Measurements from ENCODE around the gene GAD1. TPM values are rescaled to one million over a fixed set of nuclear protein-coding genes. Genes with fewer than 3 reads are reported as not detected.

GAD1 gene
- total and polyA plus RNA-seq, 2 of the 8 experiments (the other 6 are each of a cell fraction or from before 2014, with no cell fraction given): 0.65 to 1.0 TPM

- no peaks in the 10 kb centered on the region for H3K9me3 ChIP-seq (ENCODE audit: insufficient read depth in 2 of 2, low read depth in 1 of 2, low read length in 1 of 2)
- H3K23me2 ChIP-seq (ENCODE audit: low read depth, low read length): peaks cover 44% of the 10 kb centered on the region
- no peaks in the 10 kb centered on the region for H3K79me1 ChIP-seq (ENCODE audit: low read depth, low read length)
- H3K4ac ChIP-seq (replicated peaks; ENCODE audit: insufficient read length, low read depth, low read length): no peak overlapping the region
- no peak for FAIRE-seq
- ChIA-PET POLR2A (ENCODE audit: partially characterized antibody) (interaction anchor here (0.6 to 0.7 kb wide), 2 partner anchors 47 to 365 kb away, joined by 3 read pairs; partner anchors contain the start of gene ERICH2), CTCF (ENCODE audit: partially characterized antibody) (interaction anchor here (0.6 to 6.1 kb wide), 19 partner anchors 8 to 884 kb away, joined by 3 to 21 read pairs (median 4); partner anchors contain the start of gene GORASP2)
- H3K4me2 ChIP-seq (ENCODE audit: insufficient read depth in 1 of 2, low read depth in 2 of 2, low read length in 2 of 2): peak overlapping the region; percentile 76 to 89
- peaks cover 3 to 66% (median 33%) of the 10 kb centered on the region in 4 experiments for H3K4me1 ChIP-seq (replicated peaks in 1 of 4; ENCODE audit: control insufficient read depth in 3 of 4, insufficient read depth in 4 of 4, low read length in 3 of 4)
- peaks cover 0 to 7% of the 10 kb centered on the region in 2 experiments for H4K20me1 ChIP-seq (replicated peaks in 1 of 2; ENCODE audit: control insufficient read depth in 1 of 2, insufficient read depth in 2 of 2, low read length in 2 of 2)
- DNase-seq (ENCODE audit: low read depth in 1 of 2, low spot score in 2 of 2): peak in 1 of 2 experiments; percentile 80
- no peaks in the 10 kb centered on the region for H3K79me2 ChIP-seq (ENCODE audit: control insufficient read depth in 1 of 2, insufficient read depth in 2 of 2, low read length in 2 of 2)
- no peak overlapping the region; the same call in 1 of the 2 replicates for H3K18ac ChIP-seq (ENCODE audit: extremely low read depth, low read length)
- peak overlapping the region; percentile 39 to 70 (median 52) for H3K4me3 ChIP-seq (ENCODE audit: extremely low read depth in 1 of 4, insufficient read depth in 2 of 4, low read depth in 3 of 4, low read length in 4 of 4)
- no peak overlapping the region for H3K27ac ChIP-seq (ENCODE audit: low read depth, low read length)
- peak overlapping the region in 1 of 4 experiments; percentile 36; a peak in 1 of 7 replicates for H3K9ac ChIP-seq (replicated peaks in 1 of 4; ENCODE audit: extremely low read depth in 1 of 4, low read depth in 3 of 4, low read length in 3 of 4)
- 0 out of 2 replicates have a peak, but pooled peaks have one; percentile 2 for TF ChIP-seq MAX (IDR thresholded peaks at IDR 0.05)
- no peak for TF ChIP-seq RFX5 (IDR thresholded peaks at IDR 0.05; ENCODE audit: borderline replicate concordance, low read depth, low read length)
- TF ChIP-seq ASH2L (IDR thresholded peaks at IDR 0.05; ENCODE audit: low read length): no peak
- no peak for TF ChIP-seq POLR2AphosphoS5 (IDR thresholded peaks at IDR 0.05; ENCODE audit: low read depth, low read length)
- peak; percentile 70 for TF ChIP-seq RNF2 (IDR thresholded peaks at IDR 0.05; ENCODE audit: borderline replicate concordance, low read depth, low read length, missing control alignments, poor library complexity, severe bottlenecking)
- TF ChIP-seq SUZ12 (IDR thresholded peaks at IDR 0.05; ENCODE audit: low read length): peak; percentile 92
- TF ChIP-seq CBX8 (IDR thresholded peaks at IDR 0.05; ENCODE audit: borderline replicate concordance, low read depth, low read length): 0 out of 2 replicates have a peak, but pooled peaks have one; percentile 36
- peak; percentile 89 for TF ChIP-seq EZH2 (IDR thresholded peaks at IDR 0.05; ENCODE audit: low read depth, low read length, severe bottlenecking)
- TF ChIP-seq SP1 (IDR thresholded peaks at IDR 0.05; ENCODE audit: low read depth, low read length): no peak
- H3K14ac ChIP-seq (ENCODE audit: insufficient read length): no peak overlapping the region
- 1% methylated on average over 64 of the region's 69 CpGs; no CpG with 5 or more reads in 1 of the 2 experiments for WGBS, 2 experiments (ENCODE audit: extremely low coverage in 1 of 2, insufficient coverage in 1 of 2, insufficient read length in 1 of 2, insufficient replicate concordance in 2 of 2, low coverage in 1 of 2, low lambda C conversion rate in 2 of 2, missing lambda C conversion rate in 1 of 2)
- no peak overlapping the region for H4K8ac ChIP-seq (ENCODE audit: extremely low read depth, insufficient read depth, low read length)
- no peak overlapping the region for H3K23ac ChIP-seq (ENCODE audit: insufficient read length)
- H4K91ac ChIP-seq (replicated peaks; ENCODE audit: insufficient read length, low read length): no peak overlapping the region
- no peaks in the 10 kb centered on the region; a peak in 1 of 8 replicates for H3K36me3 ChIP-seq (ENCODE audit: control insufficient read depth in 2 of 4, insufficient read depth in 4 of 4, low read length in 3 of 4)
- peak overlapping the region; percentile 7; the same call in 1 of the 2 replicates for H2AFZ ChIP-seq (ENCODE audit: low read length)
- 0 out of 2 replicates have a peak overlapping the region, but pooled peaks have one; percentile 72 for H2BK15ac ChIP-seq (ENCODE audit: low read length)
- no peak overlapping the region for H2AK5ac ChIP-seq (ENCODE audit: low read depth, low read length)
- no peak overlapping the region for H2BK12ac ChIP-seq (ENCODE audit: low read depth, low read length)
- H3K56ac ChIP-seq (replicated peaks; ENCODE audit: insufficient read length, low read depth, low read length): no peak overlapping the region
- peaks cover 76 to 96% (median 94%) of the 10 kb centered on the region in 4 experiments for H3K27me3 ChIP-seq (replicated peaks in 1 of 4; ENCODE audit: control insufficient read depth in 3 of 4, extremely low read depth in 1 of 4, insufficient read depth in 3 of 4, low read length in 3 of 4)
- H4K5ac ChIP-seq (ENCODE audit: insufficient read length, low read depth, low read length): no peak overlapping the region
- no peak overlapping the region for H2BK120ac ChIP-seq (replicated peaks; ENCODE audit: low read depth, low read length)
- H2BK5ac ChIP-seq (ENCODE audit: low read depth, low read length): no peak overlapping the region
- peak overlapping the region; percentile 43; the same call in 1 of the 2 replicates for H2BK20ac ChIP-seq (ENCODE audit: low read length)
These were observed 677 bp downstream of the GAD1 start for GRCh38 chr2:170817093-170818035.
